Urinary bladder (tissue), 4 donors: ENCODE results near the gene URM1. TPM values are rescaled to one million over a fixed set of nuclear protein-coding genes. Genes with fewer than 3 reads are reported as not detected.
A peak's percentile ranks its signal among the peaks of the same experiment; 100 is the strongest.

ENCODE experiments used
- DNase-seq: peaks from one replicate; pipeline ENCODE4 v3.0.0-alpha.2; 2015; ENCODE audit errors: extremely low spot score
- H3K27ac ChIP-seq: one replicate; pipeline ENCODE4 v1.5.1; 2013; ENCODE audit warnings: low read depth, mild to moderate bottlenecking, moderate library complexity
- H3K36me3 ChIP-seq: one replicate; pipeline ENCODE4 v1.6.1; 2013; ENCODE audit warnings: mild to moderate bottlenecking, moderate library complexity; ENCODE audit not compliant: insufficient read depth
- H3K4me1 ChIP-seq: one replicate; pipeline ENCODE4 v1.6.1; 2013; ENCODE audit warnings: mild to moderate bottlenecking, moderate library complexity; ENCODE audit not compliant: insufficient read depth
- H3K4me3 ChIP-seq: one replicate; pipeline ENCODE4 v1.5.1; 2013; ENCODE audit warnings: low read depth, low read length
- WGBS: extraction: QIAGEN DNeasy Blood & Tissue Kit; methylation state at CpG from one replicate; pipeline ENCODE4 v1.1.7; 2013; 5-methylcytosine and 5-hydroxymethylcytosine counted together
- polyA plus RNA-seq: library from polyadenylated mRNA; stranded (reverse); fragments of 200-250 nt; gene quantifications from one replicate; pipeline ENCODE4 v1.2.3, GENCODE V29; 2013
- total RNA-seq: library from RNA; depleted of rRNA; stranded (reverse); fragments of >200 nt; gene quantifications from one replicate; pipeline ENCODE4 v1.2.3, GENCODE V29; 2014
- donor health status: healthy with polysubstance abuse.
- donor health status: healthy.

The URM1 gene
- total and polyA plus RNA-seq, 2 donors = 21.1 to 71.1 TPM

DNA sequence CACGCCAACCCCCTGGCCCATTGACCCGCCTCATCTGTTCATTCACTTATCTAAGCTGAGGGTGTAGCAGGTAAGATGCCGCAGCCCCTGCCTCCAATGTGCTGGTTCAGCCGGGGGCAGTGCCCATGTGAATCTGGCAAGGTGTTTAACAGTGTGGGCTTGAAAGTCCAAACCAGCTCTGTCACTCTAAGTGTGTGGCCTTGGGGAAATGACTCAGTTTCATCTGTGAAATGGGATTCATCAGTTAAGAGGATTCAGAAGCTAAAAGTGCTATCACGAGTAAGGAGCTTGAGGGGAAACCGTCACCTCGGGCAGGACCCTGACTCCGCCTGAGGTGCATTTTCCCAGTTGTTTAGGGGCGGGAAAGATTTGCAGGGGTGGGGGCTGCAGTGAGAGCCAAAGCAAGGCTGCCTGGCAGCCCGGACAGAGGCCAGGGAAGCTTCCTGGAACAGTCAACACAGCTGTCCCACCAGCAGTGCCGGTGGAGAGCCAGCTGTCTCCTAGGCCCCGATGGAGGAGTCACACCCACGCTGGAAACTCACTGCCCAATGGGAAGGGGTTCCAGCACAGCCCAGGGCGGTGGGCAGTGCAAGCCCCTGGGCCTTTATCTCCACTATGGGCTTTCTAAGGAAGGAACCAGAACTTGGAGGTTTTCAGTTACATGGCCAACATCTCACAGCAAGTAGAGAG is 9.7 kb upstream of the URM1 start:
- Histone ChIP-seq H3K4me1 (no peaks in the 10 kb centered on the region), H3K27ac (no peak overlapping the region), H3K4me3 (no peak overlapping the region), H3K36me3 (peaks cover 2% of the 10 kb centered on the region)
- WGBS = 50% methylated on average over 14 of the region's 14 CpGs
- no peak for DNase-seq

- no peak overlapping the region for H3K4me3 ChIP-seq
- DNase-seq = peak; percentile 69
- H3K4me1 ChIP-seq = no peaks in the 10 kb centered on the region
- peaks cover 2% of the 10 kb centered on the region for H3K36me3 ChIP-seq
- H3K27ac ChIP-seq = no peak overlapping the region
- 10% methylated on average over 20 of the region's 20 CpGs for WGBS
Measured at GRCh38 chr9:128361986-128362646, 9.1 kb upstream of the URM1 start.

- Histone ChIP-seq H3K36me3 (no peaks in the 10 kb centered on the region), H3K4me3 (no peak overlapping the region), H3K27ac (no peak overlapping the region), H3K4me1 (no peaks in the 10 kb centered on the region)
- 74% methylated on average over 3 of the region's 3 CpGs for WGBS
- DNase-seq = no peak
Measured at GRCh38 chr9:128362774-128363173, 8.4 kb upstream of the URM1 start.

- WGBS = 84% methylated on average over 4 of the region's 4 CpGs
- Histone ChIP-seq H3K36me3 (no peaks in the 10 kb centered on the region), H3K4me1 (no peaks in the 10 kb centered on the region), H3K4me3 (no peak overlapping the region), H3K27ac (no peak overlapping the region)
- no peak for DNase-seq
Measured at GRCh38 chr9:128365525-128365924, 5.6 kb upstream of the URM1 start.

- H3K36me3 ChIP-seq = no peaks in the 10 kb centered on the region
- no peak overlapping the region for H3K27ac ChIP-seq
- H3K4me3 ChIP-seq = no peak overlapping the region
- WGBS = 89% methylated on average over 9 of the region's 9 CpGs
- H3K4me1 ChIP-seq = no peaks in the 10 kb centered on the region
- DNase-seq = no peak
Measured at GRCh38 chr9:128369024-128369706, 2.0 kb upstream of the URM1 start.

- Histone ChIP-seq H3K36me3 (no peaks in the 10 kb centered on the region), H3K4me1 (no peaks in the 10 kb centered on the region), H3K27ac (peak overlapping the region; percentile 96), H3K4me3 (peak overlapping the region; percentile 82)
- DNase-seq = no peak
Measured at GRCh38 chr9:128370367-128370751, 815 bp upstream of the URM1 start.

DNA sequence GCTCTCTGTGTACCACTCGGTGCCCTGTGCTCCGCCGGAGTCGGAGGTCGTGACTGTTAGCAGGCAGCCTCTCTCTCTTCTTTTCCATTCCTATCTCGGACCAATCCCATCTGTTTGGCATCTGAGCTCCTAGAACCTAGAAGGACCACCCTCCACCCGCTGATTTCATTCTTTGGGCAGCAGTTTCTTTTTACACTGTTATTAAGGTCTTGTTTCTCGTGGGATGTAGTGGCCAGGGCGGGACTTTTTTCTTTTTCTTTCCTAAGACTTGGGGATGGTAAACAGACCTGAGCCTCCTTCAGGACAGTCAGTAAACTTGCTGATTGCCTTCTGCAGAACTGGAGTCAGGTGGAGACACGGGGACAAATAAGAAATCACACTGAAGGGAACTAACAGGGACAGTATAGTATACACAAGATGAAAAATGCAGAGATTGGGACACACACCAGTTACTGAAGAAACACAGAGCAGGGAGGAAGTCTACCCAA is 500 bp downstream of the URM1 start:
- Histone ChIP-seq H3K36me3 (no peaks in the 10 kb centered on the region), H3K27ac (peak overlapping the region; percentile 80), H3K4me3 (peak overlapping the region; percentile 82), H3K4me1 (no peaks in the 10 kb centered on the region)
- WGBS = 1% methylated on average over 10 of the region's 10 CpGs
- no peak for DNase-seq

- DNase-seq = no peak
- WGBS = 33% methylated on average over 4 of the region's 4 CpGs
- Histone ChIP-seq H3K4me3 (peak overlapping the region; percentile 82), H3K36me3 (no peaks in the 10 kb centered on the region), H3K4me1 (no peaks in the 10 kb centered on the region), H3K27ac (no peak overlapping the region)
Measured at GRCh38 chr9:128372188-128372641, 1.0 kb downstream of the URM1 start.

DNA sequence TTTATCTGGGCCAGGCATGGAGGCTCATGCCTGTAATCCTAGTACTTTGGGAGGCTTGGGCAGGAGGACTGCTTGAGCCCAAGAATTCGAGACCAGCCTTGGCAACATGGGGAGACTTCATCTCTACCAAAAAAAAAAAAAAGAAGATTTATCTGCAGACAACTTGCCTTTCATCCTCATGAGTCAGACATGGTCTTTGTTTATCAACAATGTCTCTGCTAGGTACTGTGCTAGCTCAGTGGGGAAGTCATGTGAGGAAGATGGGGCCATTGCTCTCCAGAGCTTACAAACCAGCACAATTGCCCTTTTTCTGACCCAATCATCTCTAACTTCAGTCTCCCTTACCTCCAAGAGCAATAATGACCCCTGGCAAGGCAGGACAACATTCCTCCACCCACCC is 1.6 kb downstream of the URM1 start:
- H3K4me1 ChIP-seq = no peaks in the 10 kb centered on the region

GRCh38 chr9:128374221-128374675 is 3.1 kb downstream of the URM1 start:
- no peaks in the 10 kb centered on the region for H3K36me3 ChIP-seq

More for the DNA sequence above, 1.6 kb downstream of the URM1 start:
- Histone ChIP-seq H3K27ac (no peak overlapping the region), H3K36me3 (no peaks in the 10 kb centered on the region), H3K4me3 (no peak overlapping the region)
- 83% methylated on average over 1 of the region's 1 CpG for WGBS
- no peak for DNase-seq

DNA sequence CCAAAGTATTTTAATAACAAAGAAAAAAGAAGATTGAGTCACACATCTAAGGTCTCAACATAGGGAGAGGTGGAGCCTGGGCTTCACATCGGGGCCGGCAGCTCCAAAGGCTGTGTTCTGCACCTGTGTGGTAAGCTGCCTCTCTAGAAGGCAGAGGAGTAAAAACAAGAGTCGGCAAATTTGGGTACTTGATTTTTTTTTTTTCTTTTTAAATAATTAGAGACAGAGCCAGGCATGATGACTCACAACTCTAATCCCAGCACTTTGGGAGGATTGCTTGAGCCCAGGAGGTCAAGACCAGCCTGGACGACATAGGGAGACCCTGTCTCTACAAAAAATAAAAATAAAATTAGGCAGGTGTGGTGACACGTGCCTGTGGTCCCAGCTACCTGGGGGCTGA is 4.7 kb downstream of the URM1 start:
- 67% methylated on average over 5 of the region's 5 CpGs for WGBS
- DNase-seq = no peak
- Histone ChIP-seq H3K36me3 (no peaks in the 10 kb centered on the region), H3K27ac (no peak overlapping the region), H3K4me3 (no peak overlapping the region), H3K4me1 (no peaks in the 10 kb centered on the region)

More at GRCh38 chr9:128374221-128374675, 3.1 kb downstream of the URM1 start:
- WGBS = 89% methylated on average over 9 of the region's 9 CpGs
- Histone ChIP-seq H3K4me1 (no peaks in the 10 kb centered on the region), H3K4me3 (no peak overlapping the region), H3K27ac (no peak overlapping the region)
- no peak for DNase-seq

DNA sequence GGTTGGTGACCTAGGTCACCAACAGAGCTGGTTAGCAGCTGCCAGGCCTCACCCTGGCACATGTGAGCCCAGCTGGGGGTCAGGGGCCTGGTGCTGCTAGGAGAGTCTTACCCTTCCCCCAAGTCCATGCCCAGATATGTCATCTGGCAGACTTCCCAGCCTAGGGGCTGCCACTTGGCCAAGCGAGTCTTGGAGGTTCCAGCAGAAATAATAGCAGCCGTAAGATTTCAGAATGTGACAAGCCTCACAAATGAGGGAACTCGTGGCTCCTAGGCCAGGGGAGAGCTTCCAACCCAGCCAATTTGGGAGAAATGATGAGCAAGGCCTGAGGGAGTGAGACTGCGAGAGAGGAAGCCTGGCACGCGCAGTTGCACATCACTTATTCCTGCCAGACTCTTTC is 11.1 kb downstream of the URM1 start:
- Histone ChIP-seq H3K36me3 (no peaks in the 10 kb centered on the region), H3K4me3 (no peak overlapping the region), H3K4me1 (no peaks in the 10 kb centered on the region), H3K27ac (no peak overlapping the region)
- DNase-seq = no peak
- 58% methylated on average over 6 of the region's 6 CpGs for WGBS

DNA sequence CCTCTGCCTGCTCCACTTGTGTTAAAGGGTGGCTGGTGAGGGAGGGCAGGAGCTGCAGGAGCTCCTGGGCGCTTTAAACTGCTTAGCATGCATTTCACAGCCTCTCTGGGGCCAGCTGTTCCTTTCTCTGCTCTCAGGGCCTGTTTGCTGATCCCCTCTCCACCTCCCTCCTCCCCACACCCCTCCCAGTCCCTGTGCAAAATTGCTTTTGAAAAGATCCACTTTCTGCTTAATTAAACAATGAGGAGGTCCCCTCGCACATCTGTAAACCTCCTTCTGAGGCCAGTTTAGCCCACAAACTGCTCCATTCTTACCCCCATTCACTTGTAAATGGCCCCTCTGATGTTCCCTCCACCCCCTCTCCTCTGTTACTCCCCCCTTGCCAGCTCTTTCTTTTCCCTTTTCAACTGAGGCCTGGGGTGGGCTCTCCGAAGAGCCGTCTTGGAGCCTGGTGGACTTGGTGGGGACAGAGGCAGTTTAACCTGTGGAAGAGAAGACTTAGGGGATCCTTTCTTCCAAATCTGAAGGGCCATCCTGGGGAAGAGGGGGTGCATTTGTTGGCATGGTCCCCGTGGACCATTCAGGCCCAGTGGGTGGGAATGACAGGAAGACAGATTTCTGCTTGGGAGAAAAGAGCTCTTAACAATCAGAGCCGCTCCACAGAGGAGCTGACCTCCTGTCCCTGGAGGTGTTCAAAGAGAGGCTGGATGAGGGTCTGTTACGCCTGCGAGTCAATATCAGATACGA is 12.0 kb downstream of the URM1 start:
- DNase-seq = no peak
- no peaks in the 10 kb centered on the region for H3K36me3 ChIP-seq
- no peaks in the 10 kb centered on the region for H3K4me1 ChIP-seq
- WGBS = 73% methylated on average over 9 of the region's 9 CpGs
- H3K27ac ChIP-seq = no peak overlapping the region
- no peak overlapping the region for H3K4me3 ChIP-seq
